GM12872 (cell line): ENCODE data around the gene SASS6.

Source experiments
- TF ChIP-seq, protein P1 (sequence below): IDR thresholded peaks from 3 replicates; pipeline ENCODE4 v1.5.1; 2011; ENCODE audit warnings: low read depth, mild to moderate bottlenecking, low read length, moderate library complexity; ENCODE audit not compliant: insufficient read depth

Gene SASS6

GRCh38 chr1:100045206-100045605, 87.5 kb downstream of the SASS6 start:
- TF ChIP-seq, protein P1, sequence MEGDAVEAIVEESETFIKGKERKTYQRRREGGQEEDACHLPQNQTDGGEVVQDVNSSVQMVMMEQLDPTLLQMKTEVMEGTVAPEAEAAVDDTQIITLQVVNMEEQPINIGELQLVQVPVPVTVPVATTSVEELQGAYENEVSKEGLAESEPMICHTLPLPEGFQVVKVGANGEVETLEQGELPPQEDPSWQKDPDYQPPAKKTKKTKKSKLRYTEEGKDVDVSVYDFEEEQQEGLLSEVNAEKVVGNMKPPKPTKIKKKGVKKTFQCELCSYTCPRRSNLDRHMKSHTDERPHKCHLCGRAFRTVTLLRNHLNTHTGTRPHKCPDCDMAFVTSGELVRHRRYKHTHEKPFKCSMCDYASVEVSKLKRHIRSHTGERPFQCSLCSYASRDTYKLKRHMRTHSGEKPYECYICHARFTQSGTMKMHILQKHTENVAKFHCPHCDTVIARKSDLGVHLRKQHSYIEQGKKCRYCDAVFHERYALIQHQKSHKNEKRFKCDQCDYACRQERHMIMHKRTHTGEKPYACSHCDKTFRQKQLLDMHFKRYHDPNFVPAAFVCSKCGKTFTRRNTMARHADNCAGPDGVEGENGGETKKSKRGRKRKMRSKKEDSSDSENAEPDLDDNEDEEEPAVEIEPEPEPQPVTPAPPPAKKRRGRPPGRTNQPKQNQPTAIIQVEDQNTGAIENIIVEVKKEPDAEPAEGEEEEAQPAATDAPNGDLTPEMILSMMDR = no peak

- TF ChIP-seq, protein P1 = no peak
Measured at GRCh38 chr1:100039591-100039990, 93.1 kb downstream of the SASS6 start.

GRCh38 chr1:100038660-100039287, 94.0 kb downstream of the SASS6 start:
- TF ChIP-seq, protein P1 = no peak

- TF ChIP-seq, protein P1 = no peak
Measured at GRCh38 chr1:100037927-100038659, 94.6 kb downstream of the SASS6 start.

- TF ChIP-seq, protein P1 = no peak
Measured at GRCh38 chr1:100037656-100037926, 95.1 kb downstream of the SASS6 start.

GRCh38 chr1:100036718-100037655, 95.7 kb downstream of the SASS6 start:
- TF ChIP-seq, protein P1 = no peak

- TF ChIP-seq, protein P1 = no peak
Measured at GRCh38 chr1:100035214-100035613, 97.5 kb downstream of the SASS6 start.
